Body of pancreas (tissue), 4 donors: ENCODE results near the gene PLA2G7. TPM values are rescaled to one million over a fixed set of nuclear protein-coding genes. Genes with fewer than 3 reads are reported as not detected.
"Not testable (repeated sequence)": the region's sequence is repeated elsewhere in the genome, so short reads cannot be mapped to it uniquely, and the experiment has no call there.

Source experiments
- ATAC-seq: fragments of 150-250 bp; one replicate; pipeline ENCODE4 v1.9.1; 2016
- DNase-seq, 4 donors: peaks; one replicate each; pipeline ENCODE4 v3.0.0-alpha.2; 2019
- H3K27ac ChIP-seq, 4 donors: fragments of 200-600 bp; sonication (generic); 1 replicate in 3 of 4; 2 replicates in 1 of 4; pipeline versions ENCODE4 v1.5.1 to v1.6.1; 2016 to 2019; ENCODE audit warnings: mild to moderate bottlenecking in 1 of 4, mixed read lengths in 1 of 4, moderate library complexity in 1 of 4
- H3K27me3 ChIP-seq, 2 donors: fragments of 200-600 bp; sonication (generic); one replicate each; pipeline ENCODE4 v1.6.0; 2016; ENCODE audit warnings: mild to moderate bottlenecking in 1 of 2
- H3K36me3 ChIP-seq, 2 donors: fragments of 200-600 bp; sonication (generic); replicated peaks in 1 of 2; 2 replicates each; pipeline ENCODE4 v1.5.1; 2016; ENCODE audit warnings: low read depth in 2 of 2; ENCODE audit not compliant: insufficient read depth in 1 of 2
- H3K4me1 ChIP-seq: fragments of 200-600 bp; sonication (generic); one replicate; pipeline ENCODE4 v1.6.0; 2016
- H3K4me3 ChIP-seq, 2 donors: fragments of 200-600 bp; sonication (generic); 1 replicate in 1 of 2; 2 replicates in 1 of 2; pipeline ENCODE4 v1.5.1; 2016 to 2019
- H3K9me3 ChIP-seq, 3 donors: fragments of 200-600 bp; sonication (generic); 1 replicate in 2 of 3; 2 replicates in 1 of 3; pipeline ENCODE4 v1.5.1; 2016
- CTCF ChIP-seq, 7 experiments: fragments of 450-650 bp in 4 of 7; fragments of 200-600 bp in 3 of 7; sonication (generic) in 3 of 7; IDR thresholded peaks; one replicate each; pipeline ENCODE4 v1.5.1; 2016 to 2019; ENCODE audit warnings: antibody characterized with exemption in 7 of 7
- POLR2A ChIP-seq, 3 donors: fragments of 450-650 bp; IDR thresholded peaks; one replicate each; pipeline ENCODE4 v1.6.1; 2016; ENCODE audit warnings: antibody characterized with exemption in 3 of 3, mild to moderate bottlenecking in 2 of 3
- WGBS, 2 donors: methylation state at CpG; one replicate each; pipeline ENCODE4 v1.1.5; 2017; 5-methylcytosine and 5-hydroxymethylcytosine counted together
- intact Hi-C: fragments of 100-400 bp; cut with DNase I; formaldehyde crosslinking; loops from one replicate; pipeline ENCODE4 v1.15.1; 2023
- total RNA-seq, 2 donors: library from RNA; depleted of rRNA; stranded (reverse); fragments of >200 nt; gene quantifications; one replicate each; pipeline ENCODE4 v1.1.0, GENCODE V29; 2016

PLA2G7 gene
- total RNA-seq, 2 donors from 2014 or later = 0.78 TPM; not detected in 1

- H3K4me3 ChIP-seq = no peak overlapping the region
- no peak overlapping the region for H3K27ac ChIP-seq
- DNase-seq = no peak
- H3K9me3 ChIP-seq = no peaks in the 10 kb centered on the region
- TF ChIP-seq CTCF (IDR thresholded peaks at IDR 0.05) = no peak
- no peak for TF ChIP-seq POLR2A (IDR thresholded peaks at IDR 0.05)
- 86 to 94% methylated on average over 4 to 5 of the region's 5 CpGs for WGBS, 2 donors
- H3K36me3 ChIP-seq = no peaks in the 10 kb centered on the region
- no peaks in the 10 kb centered on the region for H3K4me1 ChIP-seq
- intact Hi-C loops = no loop called here
- ATAC-seq = no peak
- no peaks in the 10 kb centered on the region for H3K27me3 ChIP-seq
These were observed 41.0 kb upstream of the PLA2G7 start for GRCh38 chr6:46776070-46776712.

- ATAC-seq, DNase-seq, H3K9me3 ChIP-seq, intact Hi-C loops, H3K4me3 ChIP-seq, H3K4me1 ChIP-seq, H3K27me3 ChIP-seq, H3K27ac ChIP-seq, H3K36me3 ChIP-seq: not testable (repeated sequence)
- WGBS, 2 donors = 92% methylated on average over 17 to 19 of the region's 24 CpGs
These were observed 39.6 kb upstream of the PLA2G7 start for GRCh38 chr6:46774736-46775135.

GRCh38 chr6:46773201-46773855 lies 38.2 kb upstream of the PLA2G7 start:
- peak overlapping the region in 1 of 4 donors; percentile 44 for H3K27ac ChIP-seq
- WGBS, 2 donors = 44 to 48% methylated on average over 1 of the region's 1 CpG

GRCh38 chr6:46772762-46773161 lies 37.6 kb upstream of the PLA2G7 start:
- no peak for ATAC-seq
- TF ChIP-seq POLR2A (IDR thresholded peaks at IDR 0.05) = no peak
- no peak for TF ChIP-seq CTCF (IDR thresholded peaks at IDR 0.05)
- no peaks in the 10 kb centered on the region for H3K9me3 ChIP-seq
- no peaks in the 10 kb centered on the region for H3K36me3 ChIP-seq
- no peaks in the 10 kb centered on the region for H3K4me1 ChIP-seq
- DNase-seq = peak in 1 of 4 donors; percentile 66
- H3K27ac ChIP-seq = peak overlapping the region in 1 of 4 donors; percentile 63
- H3K27me3 ChIP-seq = no peaks in the 10 kb centered on the region
- intact Hi-C loops = no loop called here
- 68 to 83% methylated on average over 2 of the region's 2 CpGs for WGBS, 2 donors
- no peak overlapping the region for H3K4me3 ChIP-seq

More at GRCh38 chr6:46773201-46773855, 38.2 kb upstream of the PLA2G7 start:
- no peaks in the 10 kb centered on the region for H3K9me3 ChIP-seq
- ATAC-seq (no peak), DNase-seq (no peak)
- TF ChIP-seq POLR2A (IDR thresholded peaks at IDR 0.05) (no peak), CTCF (IDR thresholded peaks at IDR 0.05) (no peak)
- H3K27me3 ChIP-seq = no peaks in the 10 kb centered on the region
- no peak overlapping the region for H3K4me3 ChIP-seq
- no peaks in the 10 kb centered on the region for H3K36me3 ChIP-seq
- no peaks in the 10 kb centered on the region for H3K4me1 ChIP-seq
- intact Hi-C loops = no loop called here

- H3K36me3 ChIP-seq = no peaks in the 10 kb centered on the region
- DNase-seq = no peak
- intact Hi-C loops = no loop called here
- WGBS, 2 donors = 85 to 92% methylated on average over 1 of the region's 1 CpG
- peak overlapping the region in 1 of 4 donors; percentile 63 for H3K27ac ChIP-seq
- H3K4me1 ChIP-seq = no peaks in the 10 kb centered on the region
- H3K27me3 ChIP-seq = no peaks in the 10 kb centered on the region
- ATAC-seq = no peak
- H3K4me3 ChIP-seq = no peak overlapping the region
- H3K9me3 ChIP-seq = no peaks in the 10 kb centered on the region
- no peak for TF ChIP-seq POLR2A (IDR thresholded peaks at IDR 0.05)
- no peak for TF ChIP-seq CTCF (IDR thresholded peaks at IDR 0.05)
These were observed 36.8 kb upstream of the PLA2G7 start for GRCh38 chr6:46772016-46772415.
